Measurements from ENCODE around the gene CENPQ. TPM values are rescaled to one million over a fixed set of nuclear protein-coding genes. Genes with fewer than 3 reads are reported as not detected.

The CENPQ gene
- total and polyA plus RNA-seq, 2 of the 13 experiments (the other 11 are each of a cell fraction or from before 2014, with no cell fraction given) = 9.1 to 20.1 TPM

DNA sequence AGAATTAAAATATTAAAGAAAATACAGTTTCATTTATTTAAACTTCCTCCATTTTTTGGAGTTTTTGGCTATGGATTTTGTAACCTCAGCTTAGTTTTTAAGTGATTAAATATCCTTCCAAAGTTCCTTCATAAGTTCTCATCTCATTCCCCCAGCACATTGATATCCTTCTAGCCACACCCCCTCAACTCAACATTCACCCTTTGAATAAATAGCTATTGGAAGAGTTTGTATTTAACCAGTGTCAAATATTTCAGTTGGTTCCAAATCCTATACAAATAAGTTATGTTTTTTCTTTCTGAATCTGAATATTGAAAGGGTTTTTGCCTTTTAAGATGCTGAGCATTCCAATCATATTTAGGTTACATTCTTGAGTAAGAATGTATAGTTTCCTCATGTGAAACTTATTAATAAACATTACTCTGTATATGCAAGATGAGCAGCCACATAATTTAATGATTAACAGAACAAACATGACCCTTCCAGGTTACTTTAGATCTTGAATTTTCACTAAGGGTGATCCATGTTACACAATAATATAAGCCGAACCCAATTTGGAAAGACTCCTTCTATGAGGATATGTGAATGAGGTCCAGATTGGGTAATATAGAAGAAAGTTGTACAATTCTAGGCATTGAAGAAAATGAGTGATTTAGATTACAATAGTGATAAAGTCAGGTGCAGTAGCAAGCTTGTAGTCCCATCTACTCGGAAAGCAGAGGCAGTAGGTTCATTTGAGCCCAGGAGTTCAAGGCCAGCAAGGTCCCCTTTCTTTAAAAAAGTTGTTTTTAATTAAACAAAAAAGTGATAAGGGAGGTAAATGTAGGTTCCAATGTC lies 50.2 kb downstream of the CENPQ start (continued):
- TF ChIP-seq, protein P1, sequence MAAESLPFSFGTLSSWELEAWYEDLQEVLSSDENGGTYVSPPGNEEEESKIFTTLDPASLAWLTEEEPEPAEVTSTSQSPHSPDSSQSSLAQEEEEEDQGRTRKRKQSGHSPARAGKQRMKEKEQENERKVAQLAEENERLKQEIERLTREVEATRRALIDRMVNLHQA (CRISPR knock-in tag; IDR thresholded peaks at IDR 0.05) = no peak
- TF ChIP-seq, protein P2, sequence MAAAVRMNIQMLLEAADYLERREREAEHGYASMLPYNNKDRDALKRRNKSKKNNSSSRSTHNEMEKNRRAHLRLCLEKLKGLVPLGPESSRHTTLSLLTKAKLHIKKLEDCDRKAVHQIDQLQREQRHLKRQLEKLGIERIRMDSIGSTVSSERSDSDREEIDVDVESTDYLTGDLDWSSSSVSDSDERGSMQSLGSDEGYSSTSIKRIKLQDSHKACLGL (CRISPR knock-in tag; IDR thresholded peaks at IDR 0.05) = no peak
- TF ChIP-seq ZNF329 (CRISPR knock-in tag; IDR thresholded peaks at IDR 0.05; ENCODE audit: low read depth) (no peak), NFYC (CRISPR knock-in tag; IDR thresholded peaks at IDR 0.05) (no peak), MIXL1 (CRISPR knock-in tag; IDR thresholded peaks at IDR 0.05) (peak; percentile 74; the same call in 1 of the 2 replicates), CEBPB (IDR thresholded peaks at IDR 0.05; ENCODE audit: borderline replicate concordance, low read depth, low read length) (peak; percentile 83), DR1 (CRISPR knock-in tag; IDR thresholded peaks at IDR 0.05) (no peak), EHMT2 (IDR thresholded peaks at IDR 0.05; ENCODE audit: borderline replicate concordance, low read depth, low read length) (no peak), ARNTL (CRISPR knock-in tag; IDR thresholded peaks at IDR 0.05) (no peak), SIX1 (CRISPR knock-in tag; IDR thresholded peaks at IDR 0.05; ENCODE audit: borderline replicate concordance) (peak; percentile 66; the same call in 1 of the 2 replicates), CBX1 (IDR thresholded peaks at IDR 0.05; ENCODE audit: low read depth) (no peak), FOXP1 (IDR thresholded peaks at IDR 0.05) (no peak), FOXP1 (CRISPR knock-in tag; IDR thresholded peaks at IDR 0.05) (peak; percentile 52; the same call in 1 of the 2 replicates), SAP130 (CRISPR knock-in tag; IDR thresholded peaks at IDR 0.05; ENCODE audit: low read depth) (no peak), ZNF83 (CRISPR knock-in tag; IDR thresholded peaks at IDR 0.05; ENCODE audit: borderline replicate concordance) (no peak), FOXJ3 (CRISPR knock-in tag; IDR thresholded peaks at IDR 0.05; ENCODE audit: borderline replicate concordance) (peak; percentile 76; the same call in 1 of the 2 replicates), ZNF570 (CRISPR knock-in tag; IDR thresholded peaks at IDR 0.05; ENCODE audit: borderline replicate concordance) (no peak), SAFB2 (CRISPR knock-in tag; IDR thresholded peaks at IDR 0.05; ENCODE audit: borderline replicate concordance, low read depth) (no peak), SYNCRIP (IDR thresholded peaks at IDR 0.05; ENCODE audit: insufficient read depth, low read depth, low read length) (no peak), ZNF792 (CRISPR knock-in tag; IDR thresholded peaks at IDR 0.05) (no peak), ZNF136 (CRISPR knock-in tag; IDR thresholded peaks at IDR 0.05; ENCODE audit: low read depth) (no peak), ZNF709 (CRISPR knock-in tag; IDR thresholded peaks at IDR 0.05) (no peak)
- TF ChIP-seq, protein P3, sequence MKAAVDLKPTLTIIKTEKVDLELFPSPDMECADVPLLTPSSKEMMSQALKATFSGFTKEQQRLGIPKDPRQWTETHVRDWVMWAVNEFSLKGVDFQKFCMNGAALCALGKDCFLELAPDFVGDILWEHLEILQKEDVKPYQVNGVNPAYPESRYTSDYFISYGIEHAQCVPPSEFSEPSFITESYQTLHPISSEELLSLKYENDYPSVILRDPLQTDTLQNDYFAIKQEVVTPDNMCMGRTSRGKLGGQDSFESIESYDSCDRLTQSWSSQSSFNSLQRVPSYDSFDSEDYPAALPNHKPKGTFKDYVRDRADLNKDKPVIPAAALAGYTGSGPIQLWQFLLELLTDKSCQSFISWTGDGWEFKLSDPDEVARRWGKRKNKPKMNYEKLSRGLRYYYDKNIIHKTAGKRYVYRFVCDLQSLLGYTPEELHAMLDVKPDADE (CRISPR knock-in tag; IDR thresholded peaks at IDR 0.05) = no peak
- TF ChIP-seq, protein P4, sequence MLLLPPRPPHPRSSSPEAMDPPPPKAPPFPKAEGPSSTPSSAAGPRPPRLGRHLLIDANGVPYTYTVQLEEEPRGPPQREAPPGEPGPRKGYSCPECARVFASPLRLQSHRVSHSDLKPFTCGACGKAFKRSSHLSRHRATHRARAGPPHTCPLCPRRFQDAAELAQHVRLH (CRISPR knock-in tag; IDR thresholded peaks at IDR 0.05; ENCODE audit: borderline replicate concordance, low read depth) = no peak
- TF ChIP-seq, protein P5, sequence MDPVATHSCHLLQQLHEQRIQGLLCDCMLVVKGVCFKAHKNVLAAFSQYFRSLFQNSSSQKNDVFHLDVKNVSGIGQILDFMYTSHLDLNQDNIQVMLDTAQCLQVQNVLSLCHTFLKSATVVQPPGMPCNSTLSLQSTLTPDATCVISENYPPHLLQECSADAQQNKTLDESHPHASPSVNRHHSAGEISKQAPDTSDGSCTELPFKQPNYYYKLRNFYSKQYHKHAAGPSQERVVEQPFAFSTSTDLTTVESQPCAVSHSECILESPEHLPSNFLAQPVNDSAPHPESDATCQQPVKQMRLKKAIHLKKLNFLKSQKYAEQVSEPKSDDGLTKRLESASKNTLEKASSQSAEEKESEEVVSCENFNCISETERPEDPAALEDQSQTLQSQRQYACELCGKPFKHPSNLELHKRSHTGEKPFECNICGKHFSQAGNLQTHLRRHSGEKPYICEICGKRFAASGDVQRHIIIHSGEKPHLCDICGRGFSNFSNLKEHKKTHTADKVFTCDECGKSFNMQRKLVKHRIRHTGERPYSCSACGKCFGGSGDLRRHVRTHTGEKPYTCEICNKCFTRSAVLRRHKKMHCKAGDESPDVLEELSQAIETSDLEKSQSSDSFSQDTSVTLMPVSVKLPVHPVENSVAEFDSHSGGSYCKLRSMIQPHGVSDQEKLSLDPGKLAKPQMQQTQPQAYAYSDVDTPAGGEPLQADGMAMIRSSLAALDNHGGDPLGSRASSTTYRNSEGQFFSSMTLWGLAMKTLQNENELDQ (CRISPR knock-in tag; IDR thresholded peaks at IDR 0.05; ENCODE audit: borderline replicate concordance) = no peak
